B cell (primary cell): ENCODE data around the gene AMH. TPM values are rescaled to one million over a fixed set of nuclear protein-coding genes. Genes with fewer than 3 reads are reported as not detected.
A peak's percentile ranks its signal among the peaks of the same experiment; 100 is the strongest.

Source experiments
- ATAC-seq: fragments of 200-7000 bp; cut with Tn5 transposase; one replicate; pipeline ENCODE4 v1.10.0; 2021; ENCODE audit warnings: low read depth, mild to moderate bottlenecking, moderate number of reproducible peaks, moderate library complexity
- CTCF ChIA-PET: fragments of 350-600 bp; sonication (Branson Sonifier 250); formaldehyde crosslinking; loops from one replicate; lab custom pipeline; 2021; ENCODE audit warnings: antibody characterized with exemption, inconsistent platforms; lab: Charles Lee
- POLR2A ChIA-PET: fragments of 350-600 bp; sonication (Branson Sonifier 250); formaldehyde crosslinking; loops from one replicate; lab custom pipeline; 2021; ENCODE audit warnings: antibody characterized with exemption; lab: Charles Lee
- DNase-seq: peaks from one replicate; pipeline ENCODE4 v3.0.0; 2013
- H2AFZ ChIP-seq: 2 replicates; pipeline ENCODE4 v1.6.1; 2012; ENCODE audit warnings: mild to moderate bottlenecking, low read depth, low read length; ENCODE audit not compliant: insufficient read depth, poor library complexity, severe bottlenecking
- H3K27ac ChIP-seq, 2 donors: 1 replicate in 1 of 2; 2 replicates in 1 of 2; pipeline ENCODE4 v1.5.1; 2012 to 2013; ENCODE audit warnings: low read length in 2 of 2, mild to moderate bottlenecking in 2 of 2, moderate library complexity in 1 of 2
- H3K27me3 ChIP-seq, 4 experiments: fragments of 200-600 bp in 1 of 4; sonication (generic) in 1 of 4; replicated peaks in 1 of 4; 1 replicate in 2 of 4; 2 replicates in 2 of 4; pipeline versions ENCODE4 v1.6.1 to v1.7.0; 2013 to 2016; ENCODE audit warnings: low read length in 3 of 4, mild to moderate bottlenecking in 2 of 4, mixed read lengths in 1 of 4, moderate library complexity in 1 of 4; ENCODE audit not compliant: insufficient read depth in 4 of 4, control insufficient read depth in 3 of 4; ENCODE audit errors: control extremely low read depth in 1 of 4
- H3K36me3 ChIP-seq, 2 experiments: replicated peaks in 1 of 2; 1 replicate in 1 of 2; 2 replicates in 1 of 2; pipeline versions ENCODE4 v1.6.1 to v1.7.1; 2013; ENCODE audit warnings: low read length in 1 of 2; ENCODE audit not compliant: insufficient read depth in 2 of 2, control insufficient read depth in 1 of 2; ENCODE audit errors: control extremely low read depth in 1 of 2, extremely low read depth in 1 of 2
- H3K4me1 ChIP-seq, 2 donors: fragments of 200-600 bp in 1 of 2; sonication (generic) in 1 of 2; 1 replicate in 1 of 2; 2 replicates in 1 of 2; pipeline versions ENCODE4 v1.5.1 to v1.6.1; 2013 to 2017; ENCODE audit warnings: low read length in 2 of 2; ENCODE audit not compliant: control insufficient read depth in 2 of 2, insufficient read depth in 2 of 2
- H3K4me2 ChIP-seq: replicated peaks from 2 replicates; pipeline ENCODE3; 2012; ENCODE audit warnings: mild to moderate bottlenecking, low read depth, low read length; ENCODE audit not compliant: poor library complexity, severe bottlenecking
- H3K4me3 ChIP-seq, 5 experiments: fragments of 200-600 bp in 1 of 5; sonication (generic) in 1 of 5; 1 replicate in 3 of 5; 2 replicates in 2 of 5; pipeline versions ENCODE4 v1.5.1 to v1.7.0; 2011 to 2016; ENCODE audit warnings: low read length in 4 of 5, mild to moderate bottlenecking in 4 of 5, low read depth in 2 of 5, control low read depth in 1 of 5, moderate library complexity in 1 of 5; ENCODE audit not compliant: insufficient read depth in 1 of 5; ENCODE audit errors: control extremely low read depth in 1 of 5, extremely low read depth in 1 of 5
- H3K79me2 ChIP-seq: fragments of 200-600 bp; sonication (generic); one replicate; pipeline ENCODE4 v1.6.0; 2016; ENCODE audit warnings: low read length; ENCODE audit not compliant: control insufficient read depth, insufficient read depth
- H3K9ac ChIP-seq: fragments of 200-600 bp; sonication (generic); 2 replicates; pipeline ENCODE4 v1.6.1; 2017; ENCODE audit warnings: mild to moderate bottlenecking, low read length, moderate library complexity
- H3K9me3 ChIP-seq, 3 donors: one replicate each; pipeline versions ENCODE4 v1.6.1 to v1.7.1; 2013; ENCODE audit warnings: low read length in 2 of 3; ENCODE audit not compliant: control insufficient read depth in 2 of 3, insufficient read depth in 1 of 3; ENCODE audit errors: control extremely low read depth in 1 of 3
- H4K20me1 ChIP-seq: 2 replicates; pipeline ENCODE4 v1.6.0; 2012; ENCODE audit warnings: mild to moderate bottlenecking, low read length; ENCODE audit not compliant: insufficient read depth, control insufficient read depth, poor library complexity, severe bottlenecking
- H3K27ac Mint-ChIP-seq: one replicate; pipeline ENCODE4 v1.8.0; 2021; ENCODE audit warnings: mixed read lengths
- H3K27me3 Mint-ChIP-seq: one replicate; pipeline ENCODE4 v1.8.0; 2021; ENCODE audit warnings: mixed read lengths
- H3K4me1 Mint-ChIP-seq: one replicate; pipeline ENCODE4 v1.8.0; 2021; ENCODE audit warnings: mixed read lengths
- H3K4me3 Mint-ChIP-seq: one replicate; pipeline ENCODE4 v1.8.0; 2021; ENCODE audit warnings: mixed read lengths
- H3K9me3 Mint-ChIP-seq: one replicate; pipeline ENCODE4 v1.8.0; 2022; ENCODE audit warnings: mixed read lengths; ENCODE audit not compliant: insufficient read depth
- CTCF ChIP-seq: fragments of 200-600 bp; IDR thresholded peaks from one replicate; pipeline ENCODE4 v1.8.0; 2022; ENCODE audit warnings: antibody characterized with exemption, mild to moderate bottlenecking
- EZH2 ChIP-seq: IDR thresholded peaks from 2 replicates; pipeline ENCODE4 v1.6.1; 2012; ENCODE audit warnings: borderline replicate concordance, low read depth, mild to moderate bottlenecking, moderate library complexity, low read length; ENCODE audit not compliant: insufficient read depth, poor library complexity, severe bottlenecking
- WGBS: methylation state at CpG from one replicate; pipeline ENCODE4 v1.1.5; 2013; ENCODE audit warnings: missing lambda C conversion rate; ENCODE audit not compliant: insufficient coverage; 5-methylcytosine and 5-hydroxymethylcytosine counted together
- intact Hi-C: fragments of 100-400 bp; cut with micrococcal nuclease; formaldehyde crosslinking; loops from one replicate; pipeline ENCODE4 v1.10.0; 2022
- polyA plus RNA-seq: library from polyadenylated mRNA; depleted of rRNA; stranded (reverse); fragments of >200 nt; gene quantifications from 2 replicates; pipeline ENCODE4 v1.2.3, GENCODE V29; 2012
- total RNA-seq, 2 donors: library from RNA; stranded (reverse); fragments of 120-200 nt in 1 of 2; gene quantifications; 1 replicate in 1 of 2; 2 replicates in 1 of 2; pipeline versions ENCODE4 v1.2.3 to v1.2.4, GENCODE V29; 2013 to 2022

The AMH gene
- total and polyA plus RNA-seq, 2 donors (not counting 1 experiment from before 2014, with no cell fraction given), result 1.5 to 4.5 TPM

- Histone ChIP-seq H4K20me1 (peaks cover 68% of the 10 kb centered on the region), H3K9me3 (no peaks in the 10 kb centered on the region), H3K9ac (no peak overlapping the region), H3K27me3 (no peaks in the 10 kb centered on the region), H3K4me3 (no peak overlapping the region), H3K36me3 (peaks cover 0 to 35% of the 10 kb centered on the region in 2 experiments), H3K4me1 (peaks cover 37 to 53% of the 10 kb centered on the region in 2 donors), H3K27ac (peak overlapping the region; percentile 18 to 41), H2AFZ (no peak overlapping the region), H3K79me2 (peaks cover 83% of the 10 kb centered on the region), H3K4me2 (peak overlapping the region; percentile 37)
- Mint-ChIP-seq H3K9me3 (no peaks in the 10 kb centered on the region), H3K4me3 (peak overlapping the region; percentile 59), H3K27me3 (no peaks in the 10 kb centered on the region), H3K27ac (peak overlapping the region; percentile 84), H3K4me1 (peaks cover 46% of the 10 kb centered on the region)
- intact Hi-C loops, result loop anchor here (2.0 to 10.0 kb wide), 3 partner anchors 14 to 200 kb away; partner anchors contain the start of gene GADD45B
- ChIA-PET CTCF (interaction anchor here (0.5 to 7.5 kb wide), 23 partner anchors 8 to 346 kb away, joined by 3 to 66 read pairs (median 4); partner anchors contain the start of genes AP3D1, JSRP1, PLEKHJ1 and SF3A2), POLR2A (interaction anchor here (0.6 to 10.8 kb wide), 17 partner anchors 13 to 420 kb away, joined by 3 to 134 read pairs (median 5); partner anchors contain the start of gene JSRP1)
- TF ChIP-seq EZH2, result no peak
- TF ChIP-seq CTCF, result peak; percentile 48
- ATAC-seq, result no peak
- DNase-seq, result peak; percentile 75
- 79% methylated on average over 14 of the region's 16 CpGs for WGBS
Measured at GRCh38 chr19:2274931-2275535, 25.9 kb downstream of the AMH start.
